ENCODE results near the gene CMIP.

The CMIP gene

GRCh38 chr16:81754858-81755257 is 310.2 kb downstream of the CMIP start:
- TF ChIP-seq USF1 (IDR thresholded peaks at IDR 0.05) (no peak), EP300 (IDR thresholded peaks at IDR 0.05; ENCODE audit: borderline replicate concordance) (no peak), CEBPB (IDR thresholded peaks at IDR 0.05) (no peak)

DNA sequence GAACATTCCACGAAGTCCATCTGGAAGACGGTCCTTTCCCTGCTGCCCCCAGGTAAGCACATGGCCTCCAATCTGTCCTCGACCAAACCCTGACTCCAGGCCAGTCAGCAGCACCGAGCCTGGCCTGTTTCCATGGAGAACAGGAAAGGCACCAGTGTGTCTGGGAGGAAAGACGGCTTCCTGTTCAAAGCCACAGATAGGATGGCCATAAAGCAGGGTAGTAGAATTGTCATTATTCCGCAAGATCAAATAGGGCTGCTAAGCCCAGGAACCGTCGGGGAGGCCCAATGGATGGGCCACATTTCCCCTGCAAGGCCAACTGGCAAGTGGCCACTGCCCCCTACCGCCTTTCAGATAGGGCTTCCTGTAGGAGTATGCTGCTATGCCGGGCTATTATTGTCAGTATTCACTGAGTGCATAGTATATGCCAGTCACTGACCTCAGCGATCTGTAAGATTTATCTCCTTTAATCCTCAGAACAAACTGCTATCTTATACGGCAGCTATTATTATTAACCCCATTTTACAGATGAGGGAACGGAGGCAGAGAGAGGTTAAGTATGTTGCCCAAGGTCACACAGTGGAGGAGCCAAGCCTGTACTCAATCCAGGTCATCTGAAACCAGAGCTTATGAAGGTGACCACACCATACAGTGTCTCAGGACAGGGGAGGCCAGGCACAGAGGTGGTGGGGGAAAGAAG is 311.5 kb downstream of the CMIP start:
- TF ChIP-seq EP300 (IDR thresholded peaks at IDR 0.05; ENCODE audit: borderline replicate concordance), result no peak
- no peak for TF ChIP-seq TEAD4 (IDR thresholded peaks at IDR 0.05)
- TF ChIP-seq, protein P1, sequence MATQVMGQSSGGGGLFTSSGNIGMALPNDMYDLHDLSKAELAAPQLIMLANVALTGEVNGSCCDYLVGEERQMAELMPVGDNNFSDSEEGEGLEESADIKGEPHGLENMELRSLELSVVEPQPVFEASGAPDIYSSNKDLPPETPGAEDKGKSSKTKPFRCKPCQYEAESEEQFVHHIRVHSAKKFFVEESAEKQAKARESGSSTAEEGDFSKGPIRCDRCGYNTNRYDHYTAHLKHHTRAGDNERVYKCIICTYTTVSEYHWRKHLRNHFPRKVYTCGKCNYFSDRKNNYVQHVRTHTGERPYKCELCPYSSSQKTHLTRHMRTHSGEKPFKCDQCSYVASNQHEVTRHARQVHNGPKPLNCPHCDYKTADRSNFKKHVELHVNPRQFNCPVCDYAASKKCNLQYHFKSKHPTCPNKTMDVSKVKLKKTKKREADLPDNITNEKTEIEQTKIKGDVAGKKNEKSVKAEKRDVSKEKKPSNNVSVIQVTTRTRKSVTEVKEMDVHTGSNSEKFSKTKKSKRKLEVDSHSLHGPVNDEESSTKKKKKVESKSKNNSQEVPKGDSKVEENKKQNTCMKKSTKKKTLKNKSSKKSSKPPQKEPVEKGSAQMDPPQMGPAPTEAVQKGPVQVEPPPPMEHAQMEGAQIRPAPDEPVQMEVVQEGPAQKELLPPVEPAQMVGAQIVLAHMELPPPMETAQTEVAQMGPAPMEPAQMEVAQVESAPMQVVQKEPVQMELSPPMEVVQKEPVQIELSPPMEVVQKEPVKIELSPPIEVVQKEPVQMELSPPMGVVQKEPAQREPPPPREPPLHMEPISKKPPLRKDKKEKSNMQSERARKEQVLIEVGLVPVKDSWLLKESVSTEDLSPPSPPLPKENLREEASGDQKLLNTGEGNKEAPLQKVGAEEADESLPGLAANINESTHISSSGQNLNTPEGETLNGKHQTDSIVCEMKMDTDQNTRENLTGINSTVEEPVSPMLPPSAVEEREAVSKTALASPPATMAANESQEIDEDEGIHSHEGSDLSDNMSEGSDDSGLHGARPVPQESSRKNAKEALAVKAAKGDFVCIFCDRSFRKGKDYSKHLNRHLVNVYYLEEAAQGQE (IDR thresholded peaks at IDR 0.05; ENCODE audit: low read depth), result no peak
- no peak for TF ChIP-seq CEBPB (IDR thresholded peaks at IDR 0.05)
- no peak for TF ChIP-seq NFIC (IDR thresholded peaks at IDR 0.05)
- no peak for TF ChIP-seq EGR1 (IDR thresholded peaks at IDR 0.05)
- no peak for TF ChIP-seq ZBTB7A (IDR thresholded peaks at IDR 0.05; ENCODE audit: low read depth)
- TF ChIP-seq YY1 (IDR thresholded peaks at IDR 0.05; ENCODE audit: low read depth), result no peak
- TF ChIP-seq USF1 (IDR thresholded peaks at IDR 0.05), result no peak
- no peak for TF ChIP-seq FOXM1 (IDR thresholded peaks at IDR 0.05; ENCODE audit: borderline replicate concordance, low read depth)
- TF ChIP-seq CREB1 (IDR thresholded peaks at IDR 0.05; ENCODE audit: low read depth), result no peak

GRCh38 chr16:81756615-81757356 is 312.2 kb downstream of the CMIP start:
- TF ChIP-seq, protein P1 (IDR thresholded peaks at IDR 0.05; ENCODE audit: low read depth), result no peak

DNA sequence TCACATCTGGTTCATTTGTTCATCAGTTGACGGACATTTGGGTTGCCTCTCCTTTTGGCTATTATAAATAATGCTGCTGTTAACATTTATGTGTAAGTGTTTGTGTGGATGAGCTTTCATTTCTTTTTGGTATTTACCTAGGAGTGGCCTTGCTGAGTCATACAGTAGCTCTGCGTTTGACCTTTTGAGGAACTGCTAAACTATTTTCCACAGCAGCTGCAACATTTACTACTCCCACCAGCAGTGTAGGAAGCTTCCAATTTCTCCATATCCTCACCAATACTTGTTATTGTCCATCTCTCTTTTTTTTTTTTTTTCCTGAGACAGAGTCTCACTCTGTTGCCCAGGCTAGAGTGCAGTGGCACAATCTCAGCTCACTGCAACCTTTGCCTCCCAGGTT is 313.8 kb downstream of the CMIP start:
- TF ChIP-seq ZBTB7A (IDR thresholded peaks at IDR 0.05; ENCODE audit: low read depth), result no peak
- TF ChIP-seq, protein P2, sequence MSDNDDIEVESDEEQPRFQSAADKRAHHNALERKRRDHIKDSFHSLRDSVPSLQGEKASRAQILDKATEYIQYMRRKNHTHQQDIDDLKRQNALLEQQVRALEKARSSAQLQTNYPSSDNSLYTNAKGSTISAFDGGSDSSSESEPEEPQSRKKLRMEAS (IDR thresholded peaks at IDR 0.05), result no peak
